AG09309 (cell line): ENCODE results near the gene IL17REL.

Experiments used
- DNase-seq: peaks from one replicate; pipeline ENCODE4 v3.0.0-alpha.2; 2010; ENCODE audit warnings: low read depth
- H3K4me3 ChIP-seq: 2 replicates; pipeline ENCODE4 v1.5.1; 2011; ENCODE audit warnings: mild to moderate bottlenecking, low read depth, low read length, moderate library complexity; ENCODE audit not compliant: control insufficient read depth
- CTCF ChIP-seq: IDR thresholded peaks from 2 replicates; pipeline ENCODE4 v1.5.1; 2011; ENCODE audit warnings: mild to moderate bottlenecking, low read depth, low read length, inconsistent platforms; ENCODE audit not compliant: insufficient read depth, control insufficient read depth; ENCODE audit errors: missing control alignments

IL17REL gene

GRCh38 chr22:49973018-49973961, 39.3 kb downstream of the IL17REL start:
- H3K4me3 ChIP-seq: no peak overlapping the region
- DNase-seq: no peak
- TF ChIP-seq CTCF: no peak

GRCh38 chr22:49972163-49973017, 40.2 kb downstream of the IL17REL start:
- TF ChIP-seq CTCF: no peak
- no peak overlapping the region for H3K4me3 ChIP-seq
- no peak for DNase-seq

- DNase-seq: no peak
- TF ChIP-seq CTCF: no peak
Measured at GRCh38 chr22:49971232-49972162, 41.1 kb downstream of the IL17REL start.

GRCh38 chr22:49970528-49971231, 41.9 kb downstream of the IL17REL start:
- peak overlapping the region; percentile 56 for H3K4me3 ChIP-seq
- peak; percentile 77 for DNase-seq
- no peak for TF ChIP-seq CTCF

More at GRCh38 chr22:49971232-49972162, 41.1 kb downstream of the IL17REL start:
- H3K4me3 ChIP-seq: peak overlapping the region; percentile 56

GRCh38 chr22:49969751-49970527, 42.6 kb downstream of the IL17REL start:
- TF ChIP-seq CTCF: no peak
- DNase-seq: no peak
- no peak overlapping the region for H3K4me3 ChIP-seq
